Fibroblast of lung (primary cell): Measurements from ENCODE around the gene CRADD. TPM values are rescaled to one million over a fixed set of nuclear protein-coding genes. Genes with fewer than 3 reads are reported as not detected.
A peak's percentile ranks its signal among the peaks of the same experiment; 100 is the strongest.
"Not testable (repeated sequence)": the region's sequence is repeated elsewhere in the genome, so short reads cannot be mapped to it uniquely, and the experiment has no call there.

ENCODE experiments used
- DNase-seq, 2 donors: peaks; one replicate each; pipeline versions ENCODE4 v3.0.0 to v3.0.0-alpha.2; 2010; ENCODE audit warnings: low read depth in 2 of 2
- H2AFZ ChIP-seq: 2 replicates; pipeline ENCODE4 v1.5.1; 2012; ENCODE audit warnings: low read length, control low read depth, inconsistent platforms
- H3K27ac ChIP-seq: 2 replicates; pipeline ENCODE4 v1.5.1; 2011; ENCODE audit warnings: low read length, control low read depth; ENCODE audit not compliant: insufficient read depth
- H3K27me3 ChIP-seq: 2 replicates; pipeline ENCODE4 v1.5.1; 2011; ENCODE audit warnings: mild to moderate bottlenecking, low read length; ENCODE audit not compliant: control insufficient read depth, insufficient read depth
- H3K36me3 ChIP-seq: 2 replicates; pipeline ENCODE4 v1.5.1; 2011; ENCODE audit warnings: low read length; ENCODE audit not compliant: control insufficient read depth, insufficient read depth
- H3K4me1 ChIP-seq: 2 replicates; pipeline ENCODE4 v1.5.1; 2011; ENCODE audit warnings: low read length; ENCODE audit not compliant: control insufficient read depth, insufficient read depth; ENCODE audit errors: extremely low read depth
- H3K4me2 ChIP-seq: 2 replicates; pipeline ENCODE4 v1.5.1; 2011; ENCODE audit warnings: low read length, control low read depth; ENCODE audit not compliant: insufficient read depth; ENCODE audit errors: extremely low read depth
- H3K4me3 ChIP-seq, 4 experiments: fragments of 200-600 bp in 1 of 4; sonication (generic) in 1 of 4; replicated peaks in 1 of 4; 2 replicates each; pipeline ENCODE4 v1.5.1; 2011 to 2016; ENCODE audit warnings: low read length in 4 of 4, low read depth in 3 of 4, mild to moderate bottlenecking in 3 of 4, control low read depth in 2 of 4, inconsistent platforms in 1 of 4, mixed read lengths in 1 of 4; ENCODE audit not compliant: insufficient read depth in 1 of 4; ENCODE audit errors: control extremely low read depth in 1 of 4
- H3K79me2 ChIP-seq: 2 replicates; pipeline ENCODE4 v1.5.1; 2012; ENCODE audit warnings: mild to moderate bottlenecking, low read length, inconsistent platforms; ENCODE audit not compliant: control insufficient read depth, insufficient read depth
- H3K9ac ChIP-seq: 2 replicates; pipeline ENCODE4 v1.5.1; 2011; ENCODE audit warnings: mild to moderate bottlenecking, low read length, control low read depth; ENCODE audit not compliant: insufficient read depth
- H3K9me3 ChIP-seq: 2 replicates; pipeline ENCODE4 v1.5.1; 2012; ENCODE audit warnings: low read depth, low read length; ENCODE audit not compliant: control insufficient read depth, insufficient read depth
- H4K20me1 ChIP-seq: 2 replicates; pipeline ENCODE4 v1.5.1; 2011; ENCODE audit warnings: low read length; ENCODE audit not compliant: control insufficient read depth, insufficient read depth; ENCODE audit errors: extremely low read depth
- EZH2 ChIP-seq: IDR thresholded peaks from 2 replicates; pipeline ENCODE4 v1.5.1; 2012; ENCODE audit warnings: low read length, control low read depth, mild to moderate bottlenecking; ENCODE audit errors: missing control alignments
- polyA plus RNA-seq, 2 donors: library from polyadenylated mRNA; depleted of rRNA in 1 of 2; stranded (reverse) in 1 of 2; unstranded in 1 of 2; fragments of >200 nt; gene quantifications; 2 replicates each; pipeline ENCODE4 v1.2.1, GENCODE V29; 2011 to 2012; ENCODE audit warnings: missing spikeins in 1 of 2
- total RNA-seq: library from RNA; depleted of rRNA; stranded (reverse); fragments of >200 nt; gene quantifications from 2 replicates; pipeline ENCODE4 v1.2.1, GENCODE V29; 2014
- TF ChIP-seq, protein P1 (sequence below), 2 donors: IDR thresholded peaks in 1 of 2; conservative IDR thresholded peaks in 1 of 2; 1 replicate in 1 of 2; 2 replicates in 1 of 2; pipeline ENCODE4 v1.5.1; 2011 to 2012; ENCODE audit warnings: low read length in 2 of 2, control low read depth in 1 of 2, inconsistent platforms in 1 of 2, low read depth in 1 of 2, mild to moderate bottlenecking in 1 of 2

The CRADD gene
- total and polyA plus RNA-seq, 2 donors (not counting 1 experiment from before 2014, with no cell fraction given), result 13.5 to 21.1 TPM

DNA sequence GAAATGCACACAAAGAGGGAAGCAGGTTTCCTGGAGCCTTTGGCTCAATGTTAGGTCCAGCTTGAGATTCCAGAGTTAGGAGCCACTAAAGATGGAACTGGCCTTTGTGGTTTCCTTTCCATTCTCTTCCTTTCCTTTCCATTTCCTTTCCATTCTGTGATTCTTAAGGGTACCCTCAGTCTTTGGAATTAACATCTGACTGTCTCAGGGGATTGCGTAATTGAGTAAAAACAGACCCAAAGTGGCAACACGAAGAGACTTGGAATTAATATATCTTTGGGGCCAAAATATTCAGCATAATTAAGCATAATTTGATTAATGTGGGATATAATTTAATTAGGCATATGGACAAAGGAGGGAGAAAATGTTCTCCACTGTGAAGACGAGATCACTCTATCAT, 205.6 kb downstream of the CRADD start:
- TF ChIP-seq, protein P1, sequence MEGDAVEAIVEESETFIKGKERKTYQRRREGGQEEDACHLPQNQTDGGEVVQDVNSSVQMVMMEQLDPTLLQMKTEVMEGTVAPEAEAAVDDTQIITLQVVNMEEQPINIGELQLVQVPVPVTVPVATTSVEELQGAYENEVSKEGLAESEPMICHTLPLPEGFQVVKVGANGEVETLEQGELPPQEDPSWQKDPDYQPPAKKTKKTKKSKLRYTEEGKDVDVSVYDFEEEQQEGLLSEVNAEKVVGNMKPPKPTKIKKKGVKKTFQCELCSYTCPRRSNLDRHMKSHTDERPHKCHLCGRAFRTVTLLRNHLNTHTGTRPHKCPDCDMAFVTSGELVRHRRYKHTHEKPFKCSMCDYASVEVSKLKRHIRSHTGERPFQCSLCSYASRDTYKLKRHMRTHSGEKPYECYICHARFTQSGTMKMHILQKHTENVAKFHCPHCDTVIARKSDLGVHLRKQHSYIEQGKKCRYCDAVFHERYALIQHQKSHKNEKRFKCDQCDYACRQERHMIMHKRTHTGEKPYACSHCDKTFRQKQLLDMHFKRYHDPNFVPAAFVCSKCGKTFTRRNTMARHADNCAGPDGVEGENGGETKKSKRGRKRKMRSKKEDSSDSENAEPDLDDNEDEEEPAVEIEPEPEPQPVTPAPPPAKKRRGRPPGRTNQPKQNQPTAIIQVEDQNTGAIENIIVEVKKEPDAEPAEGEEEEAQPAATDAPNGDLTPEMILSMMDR (conservative IDR thresholded peaks at IDR 0.05 in 1 of 2, IDR thresholded peaks at IDR 0.05 in 1 of 2; ENCODE audit: low read depth in 1 of 2, low read length in 2 of 2), result no peak
- TF ChIP-seq EZH2, result no peak

DNA sequence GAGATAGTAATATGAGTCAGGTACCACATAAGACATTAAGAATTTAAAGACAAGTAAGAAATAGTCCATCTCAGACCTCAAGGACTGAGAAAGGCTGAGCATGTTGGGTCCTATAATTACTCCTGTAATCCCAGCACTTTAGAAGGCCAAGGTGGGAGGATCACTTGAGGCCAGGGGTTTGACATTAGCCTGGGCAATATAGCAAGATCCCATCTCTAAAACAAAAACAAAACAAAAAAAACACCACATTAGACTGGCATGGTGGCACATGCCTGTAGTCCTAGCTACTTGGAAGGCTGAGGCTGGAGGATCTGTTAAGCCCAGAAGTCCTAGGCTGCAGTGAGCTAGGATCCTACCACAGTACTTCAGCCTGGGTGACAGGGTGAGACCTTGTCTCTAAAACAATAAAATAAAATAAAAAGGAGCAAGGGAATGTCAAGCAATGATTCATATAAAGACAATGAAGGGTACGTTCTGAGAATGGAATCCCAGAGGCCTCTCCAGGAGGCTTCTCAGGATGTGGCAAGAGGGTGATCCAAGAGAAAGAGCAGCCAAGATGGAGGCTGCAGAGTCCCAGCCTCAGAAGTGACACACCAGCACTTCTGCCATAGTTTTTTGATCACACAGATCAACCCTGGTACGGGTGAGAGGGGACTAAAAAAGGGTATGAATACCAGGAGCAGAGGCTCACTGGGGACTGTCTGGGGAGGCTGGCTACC, 206.4 kb downstream of the CRADD start:
- no peak overlapping the region for H3K4me3 ChIP-seq
- no peaks in the 10 kb centered on the region for H3K36me3 ChIP-seq
- H4K20me1 ChIP-seq, result no peaks in the 10 kb centered on the region
- no peak overlapping the region for H3K9ac ChIP-seq
- DNase-seq, result peak; percentile 42 to 89
- no peak overlapping the region for H3K27ac ChIP-seq
- H3K79me2 ChIP-seq, result no peaks in the 10 kb centered on the region
- H3K9me3 ChIP-seq, result no peaks in the 10 kb centered on the region
- TF ChIP-seq EZH2, result no peak
- TF ChIP-seq, protein P1 (conservative IDR thresholded peaks at IDR 0.05 in 1 of 2, IDR thresholded peaks at IDR 0.05 in 1 of 2; ENCODE audit: low read depth in 1 of 2, low read length in 2 of 2), result no peak
- no peaks in the 10 kb centered on the region for H3K27me3 ChIP-seq
- peak overlapping the region; percentile 34 for H2AFZ ChIP-seq
- H3K4me2 ChIP-seq, result no peak overlapping the region
- peaks cover 2% of the 10 kb centered on the region for H3K4me1 ChIP-seq

More for the DNA sequence above, 205.6 kb downstream of the CRADD start:
- H2AFZ ChIP-seq, result no peak overlapping the region
- H3K9me3 ChIP-seq, result no peaks in the 10 kb centered on the region
- no peak overlapping the region for H3K9ac ChIP-seq
- no peaks in the 10 kb centered on the region for H3K79me2 ChIP-seq
- H3K36me3 ChIP-seq, result no peaks in the 10 kb centered on the region
- no peaks in the 10 kb centered on the region for H4K20me1 ChIP-seq
- no peak overlapping the region for H3K27ac ChIP-seq
- H3K4me2 ChIP-seq, result no peak overlapping the region
- H3K4me3 ChIP-seq, result no peak overlapping the region
- no peak for DNase-seq
- H3K4me1 ChIP-seq, result peaks cover 2% of the 10 kb centered on the region
- H3K27me3 ChIP-seq, result no peaks in the 10 kb centered on the region

DNA sequence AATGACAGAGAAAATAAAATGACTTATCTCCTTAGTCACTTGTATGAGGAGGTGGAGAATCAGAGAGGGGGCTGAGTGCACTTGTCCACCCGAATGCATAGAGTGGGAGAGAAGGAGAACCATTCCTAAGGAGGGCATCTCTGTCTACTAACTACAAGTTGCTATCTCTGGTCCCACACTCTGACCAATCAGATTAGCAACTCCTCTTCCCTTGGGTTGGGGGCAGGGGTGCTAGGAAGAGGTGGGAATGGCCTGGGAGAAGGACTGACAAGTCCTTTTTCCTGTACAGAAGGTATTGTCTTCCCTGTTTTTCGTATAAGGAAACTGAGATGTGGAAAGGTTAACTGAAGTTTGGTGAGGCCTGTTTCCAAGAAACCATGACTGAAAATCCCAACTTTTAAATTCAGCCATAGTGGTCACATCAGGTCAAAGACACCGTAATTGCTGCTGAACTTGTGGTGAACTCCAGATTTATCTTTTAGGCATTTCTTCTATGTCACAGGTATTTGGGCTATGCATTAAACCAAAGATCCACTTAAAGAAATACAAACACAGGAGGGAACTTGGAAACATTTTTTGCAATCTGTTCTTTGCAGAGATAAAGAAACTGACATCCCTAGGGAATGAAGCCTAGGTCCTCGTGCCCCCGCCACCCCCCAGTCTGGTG, 207.8 kb downstream of the CRADD start:
- peak in 1 of 2 donors; percentile 83 for DNase-seq
- Histone ChIP-seq H3K4me1 (no peaks in the 10 kb centered on the region), H3K36me3 (no peaks in the 10 kb centered on the region), H3K9ac (no peak overlapping the region), H3K27me3 (no peaks in the 10 kb centered on the region), H3K4me2 (no peak overlapping the region), H3K27ac (no peak overlapping the region), H2AFZ (no peak overlapping the region), H3K9me3 (no peaks in the 10 kb centered on the region), H4K20me1 (no peaks in the 10 kb centered on the region), H3K4me3 (no peak overlapping the region), H3K79me2 (no peaks in the 10 kb centered on the region)
- TF ChIP-seq EZH2, result no peak
- TF ChIP-seq, protein P1 (conservative IDR thresholded peaks at IDR 0.05 in 1 of 2, IDR thresholded peaks at IDR 0.05 in 1 of 2; ENCODE audit: low read depth in 1 of 2, low read length in 2 of 2), result no peak

DNA sequence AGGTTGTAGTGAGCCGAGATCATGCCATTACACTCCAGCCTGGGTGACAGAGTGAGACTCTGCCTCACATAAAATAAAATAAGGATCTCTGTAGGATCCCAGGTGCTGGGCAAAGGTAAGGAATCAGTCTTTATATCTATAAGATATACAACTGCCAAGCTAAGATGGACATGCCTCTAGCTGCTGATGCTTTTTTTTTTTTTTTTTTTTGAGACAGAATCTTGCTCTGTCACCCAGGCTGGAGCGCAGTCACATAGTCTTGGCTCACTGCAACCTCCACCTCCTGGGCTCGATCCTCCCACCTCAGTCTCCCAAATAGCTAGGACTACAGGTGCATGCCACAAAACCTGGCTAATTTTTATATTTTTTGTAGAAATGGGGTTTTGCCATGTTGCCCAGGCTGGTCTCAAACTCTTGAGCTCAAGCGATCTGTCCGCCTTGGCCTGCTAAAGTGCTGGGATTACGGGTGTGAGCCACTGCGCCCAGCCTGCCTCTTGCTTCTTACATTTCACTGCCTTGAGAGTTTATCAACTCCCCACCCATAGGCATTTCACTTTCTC, 208.9 kb downstream of the CRADD start:
- H3K36me3 ChIP-seq, H4K20me1 ChIP-seq, H3K9me3 ChIP-seq, H2AFZ ChIP-seq, DNase-seq, H3K4me3 ChIP-seq, H3K79me2 ChIP-seq, H3K9ac ChIP-seq, H3K27me3 ChIP-seq, H3K4me1 ChIP-seq, H3K27ac ChIP-seq, H3K4me2 ChIP-seq: not testable (repeated sequence)
